GM19043 (cell line): ENCODE results near the gene PXYLP1.

ENCODE experiments used
- ATAC-seq: cut with Tn5 transposase; IDR thresholded peaks from one replicate; pipeline ENCODE4 v1.9.1; 2021; ENCODE audit warnings: low read depth; ENCODE audit not compliant: unreplicated experiment

The PXYLP1 gene

GRCh38 chr3:141269961-141270360, 38.3 kb downstream of the PXYLP1 start:
- ATAC-seq = no peak

GRCh38 chr3:141271279-141272030, 39.8 kb downstream of the PXYLP1 start:
- no peak for ATAC-seq

GRCh38 chr3:141272906-141273662, 41.5 kb downstream of the PXYLP1 start:
- ATAC-seq = no peak

GRCh38 chr3:141273700-141274410, 42.2 kb downstream of the PXYLP1 start:
- no peak for ATAC-seq

GRCh38 chr3:141274411-141275031, 42.9 kb downstream of the PXYLP1 start:
- no peak for ATAC-seq

- ATAC-seq = no peak
These were observed 43.4 kb downstream of the PXYLP1 start for GRCh38 chr3:141275032-141275422.

- ATAC-seq = no peak
These were observed 43.9 kb downstream of the PXYLP1 start for GRCh38 chr3:141275511-141275910.

- ATAC-seq = no peak
These were observed 44.3 kb downstream of the PXYLP1 start for GRCh38 chr3:141275973-141276372.

GRCh38 chr3:141276398-141276797, 44.8 kb downstream of the PXYLP1 start:
- ATAC-seq = no peak

GRCh38 chr3:141277451-141277850, 45.8 kb downstream of the PXYLP1 start:
- ATAC-seq = no peak

GRCh38 chr3:141278196-141279076, 46.8 kb downstream of the PXYLP1 start:
- no peak for ATAC-seq

- peak; percentile 59 for ATAC-seq
These were observed 47.7 kb downstream of the PXYLP1 start for GRCh38 chr3:141279077-141279967.

GRCh38 chr3:141280086-141280485, 48.5 kb downstream of the PXYLP1 start:
- ATAC-seq = no peak

GRCh38 chr3:141280690-141281089, 49.1 kb downstream of the PXYLP1 start:
- no peak for ATAC-seq

GRCh38 chr3:141285570-141285969, 53.9 kb downstream of the PXYLP1 start:
- ATAC-seq = no peak

GRCh38 chr3:141286856-141287255, 55.2 kb downstream of the PXYLP1 start:
- ATAC-seq = no peak

- ATAC-seq = no peak
These were observed 55.7 kb downstream of the PXYLP1 start for GRCh38 chr3:141287326-141287725.

GRCh38 chr3:141288336-141288990, 56.8 kb downstream of the PXYLP1 start:
- no peak for ATAC-seq
